Skin epidermis (tissue), 12 donors: ENCODE data around the gene SMG6.
"Not testable (repeated sequence)": the region's sequence is repeated elsewhere in the genome, so short reads cannot be mapped to it uniquely, and the experiment has no call there.

Experiments
- H3K27ac ChIP-seq, 21 experiments: fragments of 200-600 bp; sonication (generic) in 11 of 21; one replicate each; pipeline ENCODE4 v1.5.0; 2020; ENCODE audit warnings: mild to moderate bottlenecking in 3 of 21, inconsistent platforms in 2 of 21, moderate library complexity in 2 of 21
- H3K4me3 ChIP-seq, 7 experiments: fragments of 200-600 bp; sonication (generic) in 2 of 7; one replicate each; pipeline ENCODE4 v1.5.0; 2020; ENCODE audit warnings: inconsistent platforms in 2 of 7, mild to moderate bottlenecking in 2 of 7, moderate library complexity in 1 of 7

SMG6 gene

DNA sequence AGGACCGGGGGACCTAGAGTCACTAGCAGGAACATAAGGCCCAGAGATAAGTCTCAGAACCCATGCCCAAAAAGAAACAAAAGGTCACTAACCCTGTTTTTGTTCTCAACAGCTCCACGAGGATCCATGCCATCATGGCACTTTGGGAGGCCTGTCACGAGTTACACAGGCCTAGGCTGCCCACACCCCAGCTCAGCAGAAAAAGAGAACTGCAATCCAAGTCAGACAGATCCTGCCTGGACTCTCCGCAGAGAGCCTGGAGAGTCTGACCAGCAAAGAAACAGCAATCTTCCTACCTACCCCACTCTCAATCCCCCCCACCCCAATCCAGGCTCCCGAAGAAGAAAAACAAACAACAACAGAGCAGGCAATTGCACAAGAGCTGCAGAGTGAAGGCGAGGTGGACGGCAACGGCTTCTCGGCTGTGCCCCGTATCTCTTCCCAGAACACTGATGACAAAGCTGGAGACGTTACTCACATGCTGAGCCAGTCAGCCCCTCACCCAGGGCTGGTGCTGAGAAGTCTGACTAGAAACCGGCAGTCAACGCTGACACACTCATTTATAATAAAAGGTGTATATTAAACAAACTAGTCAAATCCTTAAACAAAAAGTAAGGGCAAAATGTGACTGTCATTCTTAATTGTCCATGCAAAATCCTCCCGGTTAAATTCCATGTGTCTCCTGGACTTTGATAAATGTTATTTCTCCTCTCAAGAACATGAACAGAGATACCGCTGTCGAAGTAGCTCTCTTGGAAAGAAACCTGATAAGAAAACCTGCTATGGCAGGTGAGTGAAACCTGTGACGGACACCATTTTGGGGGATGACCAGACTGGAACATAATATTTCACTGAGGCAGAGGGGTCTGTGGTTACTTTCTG is 89.3 kb downstream of the SMG6 start:
- peak overlapping the region in 1 of 7 experiments; percentile 1 for H3K4me3 ChIP-seq
- H3K27ac ChIP-seq, result peak overlapping the region in 20 of 21 experiments; percentile 35 to 91 (median 79)

DNA sequence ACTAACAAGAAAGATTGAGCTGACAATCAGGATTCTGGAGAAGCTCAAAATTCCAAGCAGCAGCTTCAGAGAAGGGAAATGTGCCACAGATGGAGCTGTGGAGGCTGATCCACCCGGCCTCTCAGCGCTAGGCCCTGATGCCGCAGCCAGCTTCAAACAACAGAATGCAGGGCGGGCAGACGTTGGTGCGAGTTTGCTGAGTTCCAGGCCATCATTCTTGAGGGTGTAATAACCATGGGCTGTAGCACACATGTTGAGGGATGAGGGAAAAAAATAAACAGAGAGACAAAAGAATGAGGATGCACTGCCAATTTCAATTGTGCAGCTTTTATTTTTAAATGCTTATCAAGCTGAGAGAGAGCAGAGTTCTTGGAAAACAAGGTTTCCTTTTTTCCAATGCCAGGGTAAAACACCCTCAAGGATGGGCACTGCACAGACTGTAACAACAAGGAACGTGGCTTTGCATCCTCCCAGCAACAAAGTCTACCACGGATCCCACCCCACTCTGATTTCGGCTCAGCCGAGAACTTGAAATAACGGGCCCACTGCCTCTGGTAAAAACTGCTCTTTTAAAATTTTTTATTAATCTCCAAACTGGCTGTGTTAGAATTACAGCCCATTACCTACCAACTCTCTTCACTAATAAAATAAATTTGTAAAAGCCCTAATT is 90.2 kb downstream of the SMG6 start:
- H3K27ac ChIP-seq, result peak overlapping the region in 20 of 21 experiments; percentile 36 to 91 (median 79)
- no peak overlapping the region for H3K4me3 ChIP-seq

DNA sequence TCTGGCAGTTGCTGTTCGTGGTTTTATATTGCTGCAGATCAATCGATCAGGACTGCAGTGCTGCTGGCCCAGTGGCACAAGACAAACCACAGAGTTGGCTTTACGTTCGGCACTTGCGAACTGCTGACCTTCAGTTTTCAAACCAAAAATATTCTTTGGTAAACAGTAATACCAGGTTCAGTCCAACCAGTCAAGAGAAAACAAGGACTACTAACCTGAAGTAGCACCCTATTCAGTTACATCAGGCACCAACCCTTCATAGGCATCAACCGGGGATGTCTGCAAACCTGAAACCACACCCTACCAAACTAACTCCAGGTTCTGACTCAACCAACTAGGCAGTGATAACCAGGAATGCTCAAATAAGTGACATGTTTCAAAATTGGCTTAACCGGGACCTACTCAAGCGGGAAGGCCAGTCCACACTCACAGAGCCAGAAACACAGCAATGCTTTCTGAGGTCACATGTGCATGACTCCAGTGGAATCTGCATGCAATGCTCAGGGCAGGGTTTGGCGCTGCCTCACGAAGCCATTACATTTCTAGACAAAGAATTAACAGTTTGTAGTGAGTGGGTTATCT is 91.1 kb downstream of the SMG6 start:
- Histone ChIP-seq H3K4me3 (no peak overlapping the region), H3K27ac (peak overlapping the region in 19 of 21 experiments; percentile 51 to 91 (median 78))

DNA sequence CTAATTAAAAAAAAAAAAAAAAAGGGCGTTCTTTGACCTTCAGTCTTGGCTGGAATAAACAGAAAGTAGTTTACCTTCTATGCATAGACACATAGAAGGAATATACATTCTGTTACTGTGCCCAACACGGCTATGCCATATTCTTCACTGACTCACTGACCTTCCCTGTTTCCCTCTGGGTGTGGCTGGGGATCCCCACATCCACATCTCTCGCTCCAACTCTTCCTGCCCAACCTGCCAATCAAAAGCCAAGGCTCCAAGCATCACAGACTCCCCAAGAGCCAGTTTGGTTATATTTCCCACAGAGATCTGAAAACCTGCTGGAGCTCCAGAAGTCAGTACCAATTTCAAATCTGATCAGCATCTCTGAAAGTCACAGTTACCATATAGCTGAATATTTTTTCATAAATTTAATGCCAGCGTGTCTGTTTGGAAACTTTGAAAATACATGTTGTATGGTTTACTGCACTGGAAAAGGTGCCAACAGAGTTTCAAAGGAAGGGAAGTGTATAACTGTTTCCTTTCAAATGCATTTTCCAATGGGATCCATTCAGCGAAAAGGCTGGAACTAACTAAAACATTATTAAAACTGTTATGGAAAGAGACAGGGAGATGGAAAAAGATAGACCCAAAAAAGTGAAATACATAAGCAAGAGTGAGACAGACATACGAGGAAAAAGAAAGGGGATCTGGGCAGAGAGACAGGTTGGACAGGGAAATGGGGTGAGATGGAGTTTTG is 91.8 kb downstream of the SMG6 start:
- peak overlapping the region in 18 of 21 experiments; percentile 1 to 91 (median 72) for H3K27ac ChIP-seq
- no peak overlapping the region for H3K4me3 ChIP-seq

DNA sequence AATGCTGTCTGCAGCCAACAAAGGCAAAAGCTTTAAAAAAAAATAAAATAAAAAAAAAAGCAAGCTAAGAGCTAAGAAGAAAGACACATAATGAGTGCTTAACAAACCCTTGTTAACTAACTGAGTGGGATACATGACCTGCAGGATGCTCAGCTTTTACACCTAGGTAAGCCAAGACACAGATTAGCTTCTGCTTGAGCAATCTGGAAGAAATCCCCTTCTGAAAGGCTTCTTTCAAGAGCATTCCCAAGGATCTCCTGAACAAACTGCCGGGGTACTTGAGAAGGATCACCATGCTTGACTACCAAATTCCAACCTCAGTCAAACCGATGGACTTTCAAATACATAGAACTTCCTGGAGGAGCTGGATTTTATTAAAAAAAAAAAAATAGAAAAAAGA is 92.9 kb downstream of the SMG6 start:
- peak overlapping the region in 3 of 21 experiments; percentile 13 to 69 (median 40) for H3K27ac ChIP-seq
- no peak overlapping the region for H3K4me3 ChIP-seq

DNA sequence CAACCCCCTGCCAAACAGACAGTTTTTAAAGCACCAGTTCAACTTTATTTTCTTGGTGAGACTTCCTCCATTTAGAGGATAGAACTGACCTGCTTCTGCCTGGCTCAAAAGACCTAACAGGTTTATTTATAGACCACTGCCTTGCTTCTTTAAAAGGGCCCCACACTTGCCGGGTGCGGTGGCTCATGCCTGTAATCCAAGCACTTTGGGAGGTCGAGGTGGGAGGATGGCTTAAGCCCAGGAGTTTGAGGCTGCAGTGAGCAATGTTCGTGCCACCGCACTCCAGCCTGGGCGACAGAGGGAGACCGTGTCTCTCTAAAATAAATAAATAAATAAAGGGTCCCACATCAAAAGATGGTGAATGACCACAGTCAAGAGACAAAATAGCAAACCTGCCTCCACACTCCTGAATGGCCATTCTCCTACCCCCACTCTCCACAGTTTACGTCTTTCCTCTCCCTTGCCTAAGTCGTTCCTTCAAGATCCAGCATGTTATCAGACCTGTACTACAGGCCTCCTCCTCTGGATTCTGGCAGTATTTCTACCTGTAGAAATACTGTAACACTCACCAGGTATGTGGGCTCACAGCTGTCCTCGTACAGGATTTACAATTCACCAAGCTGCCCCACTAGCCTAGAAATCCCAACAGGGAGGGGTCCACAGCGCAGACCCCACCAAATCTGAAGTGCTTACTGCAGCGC is 95.6 kb downstream of the SMG6 start:
- peak overlapping the region in 14 of 21 experiments; percentile 0 to 58 (median 34) for H3K27ac ChIP-seq
- H3K4me3 ChIP-seq, result no peak overlapping the region

DNA sequence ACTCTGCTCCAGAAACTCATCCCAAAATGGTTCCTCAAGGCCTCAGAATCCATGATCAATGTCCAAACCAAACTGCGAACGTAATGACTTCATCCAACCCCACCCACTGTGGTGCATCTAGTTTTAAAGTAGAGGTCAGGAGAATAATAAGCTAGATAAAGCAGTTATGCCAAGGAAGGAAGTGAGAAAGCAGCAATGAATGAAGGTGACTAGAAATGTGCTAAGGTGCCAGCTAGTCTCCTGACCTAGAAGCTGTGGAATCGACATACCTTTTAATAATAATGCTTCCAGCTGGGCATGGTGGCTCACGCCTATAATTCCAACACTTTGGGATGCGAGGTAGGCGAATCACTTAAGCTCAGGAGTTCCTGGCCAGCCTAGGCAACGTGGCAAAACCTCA is 99.2 kb downstream of the SMG6 start:
- Histone ChIP-seq H3K4me3 (no peak overlapping the region), H3K27ac (no peak overlapping the region)

DNA sequence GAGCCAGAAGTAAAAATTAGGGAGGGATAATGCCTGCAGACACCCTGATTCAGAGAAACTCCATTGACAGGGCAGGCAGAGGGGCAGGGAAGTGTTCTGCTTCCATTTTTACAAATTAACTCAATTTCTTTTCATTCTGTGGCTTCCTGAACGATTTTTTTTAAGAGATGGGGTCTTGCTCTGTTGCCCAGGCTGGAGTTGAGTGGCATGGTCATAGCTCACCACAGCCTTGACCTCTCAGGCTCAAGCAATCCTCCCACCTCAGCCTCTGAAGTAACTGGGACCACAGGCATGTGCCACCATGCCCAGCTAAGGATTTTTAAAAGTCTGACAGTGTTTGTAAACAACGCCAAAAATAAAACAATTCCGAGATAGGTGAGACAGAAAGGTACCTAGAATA is 99.8 kb downstream of the SMG6 start:
- Histone ChIP-seq H3K4me3 (no peak overlapping the region), H3K27ac (peak overlapping the region in 1 of 21 experiments; percentile 43)

DNA sequence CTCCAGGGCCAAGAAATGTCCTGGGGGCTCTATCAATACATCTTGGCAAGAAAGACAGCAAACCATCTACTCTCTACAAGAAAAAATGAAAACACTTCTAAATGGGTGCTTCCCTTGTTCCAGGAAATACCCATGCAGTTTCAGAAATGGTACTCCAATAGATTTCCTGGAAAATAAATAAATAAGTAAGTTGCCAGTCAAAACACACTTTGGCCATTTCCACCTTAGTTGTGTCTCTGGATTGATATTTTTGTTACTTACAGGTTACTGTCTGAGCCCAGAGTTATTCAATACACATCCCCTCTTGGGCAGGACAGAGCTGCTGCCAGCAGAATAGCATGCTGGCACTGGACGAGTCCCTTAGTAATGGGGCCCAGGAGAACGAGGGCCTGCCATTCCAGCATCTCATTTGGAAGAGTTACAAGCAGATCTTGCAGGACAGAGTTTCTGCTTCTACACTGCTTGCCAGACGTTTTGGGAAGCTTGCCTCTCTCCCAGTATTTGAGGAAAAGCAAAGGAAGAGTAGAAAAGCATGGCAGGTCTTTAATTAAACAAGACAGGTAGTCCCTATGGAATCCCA is 100.5 kb downstream of the SMG6 start:
- Histone ChIP-seq H3K27ac (peak overlapping the region in 2 of 21 experiments; percentile 7 to 14), H3K4me3 (no peak overlapping the region)

DNA sequence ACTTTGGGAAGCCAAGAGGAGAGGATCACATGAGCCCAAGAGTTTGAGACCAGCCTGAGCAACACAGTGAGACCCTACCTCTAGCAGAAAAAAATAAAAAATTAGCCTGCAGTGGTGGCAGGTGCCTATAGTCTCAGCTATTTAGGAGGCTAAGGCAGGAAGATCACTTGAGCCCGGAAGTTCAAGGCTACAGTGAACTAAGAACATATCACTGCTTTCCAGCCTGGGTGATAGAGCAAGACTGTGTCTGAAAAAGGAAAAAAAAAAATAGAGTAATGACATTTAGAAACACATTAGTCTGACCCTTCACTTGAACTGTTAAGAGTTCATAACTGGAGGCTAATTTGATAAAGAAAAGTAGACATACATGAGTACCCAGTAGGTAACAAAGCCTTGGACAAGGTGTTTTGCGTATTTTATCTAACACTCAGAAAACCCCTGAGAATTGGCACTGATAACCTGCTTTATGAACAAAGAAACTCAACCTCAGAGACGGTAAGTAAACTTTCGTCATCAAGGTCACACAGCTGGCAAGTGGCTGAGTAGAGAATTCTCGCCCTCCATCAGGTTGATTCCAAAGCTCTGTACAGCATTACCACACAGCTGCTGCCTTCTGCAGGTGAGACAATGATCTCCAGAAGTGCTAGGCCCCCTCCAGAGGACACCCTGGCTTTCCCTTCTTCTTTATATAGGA is 101.1 kb downstream of the SMG6 start:
- Histone ChIP-seq H3K4me3 (no peak overlapping the region), H3K27ac (peak overlapping the region in 2 of 21 experiments; percentile 7 to 40)

DNA sequence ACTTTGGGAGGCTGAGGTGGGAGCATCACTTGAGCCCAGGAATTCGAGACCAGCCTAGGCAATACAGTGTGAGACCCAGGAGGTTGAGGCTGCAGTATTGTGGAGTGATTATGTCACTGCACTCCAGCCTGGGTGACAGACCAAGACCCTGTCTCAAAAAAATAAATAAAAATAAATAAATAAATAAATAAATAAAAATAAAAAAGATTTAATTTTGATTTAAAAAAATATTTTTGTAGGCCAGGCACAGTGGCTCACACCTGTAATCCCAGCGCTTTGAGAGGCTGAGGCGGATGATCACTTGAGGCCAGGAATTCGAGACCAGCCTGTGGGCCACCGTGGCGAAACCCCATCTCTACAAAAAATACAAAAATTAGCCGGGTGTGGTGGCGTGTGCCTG is 104.2 kb downstream of the SMG6 start:
- not testable (repeated sequence) for H3K27ac ChIP-seq

DNA sequence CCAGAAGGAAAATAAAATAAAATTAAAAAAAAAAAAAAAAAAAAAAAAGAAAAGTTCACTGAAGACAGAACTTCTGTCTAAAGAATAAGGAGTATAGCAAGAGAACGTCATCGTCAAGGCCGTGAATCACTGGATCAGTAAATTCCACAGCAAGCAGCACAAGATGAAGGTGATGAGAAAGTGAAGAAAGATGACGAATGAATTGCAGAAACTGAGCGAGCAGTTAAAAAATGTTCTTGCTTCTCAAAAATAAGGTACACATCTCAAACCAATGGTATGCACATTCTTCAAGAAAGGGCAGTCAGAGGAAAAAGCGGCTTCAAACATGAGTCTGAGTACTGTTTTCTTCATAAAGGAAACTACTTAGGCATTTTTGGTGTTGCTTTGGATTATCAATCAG is 104.7 kb downstream of the SMG6 start:
- Histone ChIP-seq H3K4me3 (no peak overlapping the region), H3K27ac (peak overlapping the region in 2 of 21 experiments; percentile 8 to 33)

More for the DNA sequence above, 104.2 kb downstream of the SMG6 start:
- H3K4me3 ChIP-seq, result not testable (repeated sequence)

DNA sequence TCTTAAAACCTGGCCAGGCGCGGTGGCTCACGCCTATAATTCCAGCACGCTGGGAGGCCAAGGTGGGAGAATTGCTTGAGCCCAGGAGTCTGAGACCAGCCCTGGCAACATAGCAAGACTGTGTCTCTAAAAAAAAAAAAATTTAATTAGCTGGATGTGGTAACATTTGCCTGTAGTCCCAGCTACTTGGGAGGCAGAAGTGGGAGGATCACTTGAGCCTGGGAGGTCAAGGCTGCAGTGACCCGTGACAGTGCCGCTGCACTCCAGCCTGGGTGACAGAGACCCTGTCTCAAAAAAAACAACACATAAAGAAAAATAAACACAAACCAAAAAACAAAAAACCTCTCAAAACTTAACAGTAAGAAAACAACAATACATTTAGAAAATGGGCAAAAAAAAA is 106.3 kb downstream of the SMG6 start:
- Histone ChIP-seq H3K4me3 (no peak overlapping the region), H3K27ac (no peak overlapping the region)

DNA sequence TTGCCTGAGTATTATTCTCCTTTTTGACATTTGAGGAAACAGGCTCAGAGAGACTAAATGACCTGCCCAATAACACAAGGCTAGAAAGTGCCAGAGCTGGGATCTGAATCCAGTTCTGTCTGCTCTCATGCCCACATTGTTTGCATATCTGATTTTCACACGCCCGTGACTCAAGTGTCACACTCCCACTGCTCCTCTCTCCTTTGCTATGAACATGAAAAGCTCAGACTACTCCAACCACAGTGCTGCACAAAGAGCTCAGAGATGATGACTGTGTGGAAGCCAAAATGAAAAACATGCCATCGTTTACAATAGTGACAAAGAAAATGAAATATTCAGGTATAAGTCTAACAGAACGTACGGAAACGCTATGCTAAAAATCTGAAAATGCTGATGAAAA is 107.9 kb downstream of the SMG6 start:
- Histone ChIP-seq H3K27ac (peak overlapping the region in 8 of 21 experiments; percentile 2 to 71 (median 38)), H3K4me3 (no peak overlapping the region)

DNA sequence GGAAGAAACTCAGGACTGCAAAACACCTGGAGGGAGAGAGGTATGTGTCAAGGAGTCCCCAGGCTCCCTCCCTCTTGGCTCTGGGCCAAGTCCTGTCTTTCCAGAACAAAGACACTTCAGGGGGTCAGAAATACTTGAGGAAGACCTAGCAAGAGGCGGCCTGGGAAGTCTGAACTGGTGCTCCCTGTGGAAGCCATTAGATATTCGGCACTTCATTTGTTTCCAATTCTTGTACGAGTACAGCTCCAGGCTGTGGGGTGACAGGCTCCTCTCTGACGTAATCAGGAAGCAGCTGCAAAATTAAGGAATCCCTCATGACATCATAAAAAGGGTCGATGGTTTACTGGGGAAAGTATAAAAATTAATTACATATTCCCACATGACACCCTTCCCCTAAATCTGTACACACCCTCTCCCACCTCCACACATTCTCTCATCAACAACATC is 108.7 kb downstream of the SMG6 start:
- no peak overlapping the region for H3K4me3 ChIP-seq
- peak overlapping the region in 9 of 21 experiments; percentile 3 to 71 (median 35) for H3K27ac ChIP-seq

DNA sequence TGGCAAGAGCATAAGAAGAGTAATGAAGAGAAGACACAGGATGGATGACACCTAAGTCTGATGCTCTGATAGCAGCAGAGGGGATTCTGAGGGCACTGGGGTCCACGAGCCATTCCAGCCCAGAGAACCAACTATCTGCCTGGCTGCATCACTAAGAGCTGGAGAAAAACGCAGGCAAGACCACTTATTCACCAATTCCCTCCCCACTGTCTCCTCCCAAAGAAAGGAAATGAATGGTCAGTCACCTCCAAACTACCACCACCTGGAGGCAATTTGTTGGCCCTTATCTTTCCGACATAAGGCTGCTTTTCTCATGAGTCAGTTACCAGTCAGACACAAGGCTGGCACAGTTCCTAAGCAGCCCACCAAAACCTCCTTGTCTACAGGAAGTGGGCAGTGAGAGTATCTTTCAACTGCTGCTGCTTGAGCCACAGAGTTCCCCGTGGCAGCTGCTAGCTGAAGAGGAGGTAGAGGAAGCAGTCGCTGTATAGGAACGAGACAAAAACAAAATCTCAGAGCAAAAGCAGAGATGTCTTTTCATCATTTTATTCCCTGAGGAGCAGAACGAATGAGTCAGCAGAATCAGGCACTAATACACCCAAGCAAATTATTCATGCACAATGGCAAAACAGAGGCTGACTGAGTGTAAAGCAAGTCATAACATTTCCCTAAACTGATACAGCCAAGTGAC is 111.1 kb downstream of the SMG6 start:
- H3K27ac ChIP-seq, result peak overlapping the region in 17 of 21 experiments; percentile 8 to 84 (median 54)
- no peak overlapping the region for H3K4me3 ChIP-seq

DNA sequence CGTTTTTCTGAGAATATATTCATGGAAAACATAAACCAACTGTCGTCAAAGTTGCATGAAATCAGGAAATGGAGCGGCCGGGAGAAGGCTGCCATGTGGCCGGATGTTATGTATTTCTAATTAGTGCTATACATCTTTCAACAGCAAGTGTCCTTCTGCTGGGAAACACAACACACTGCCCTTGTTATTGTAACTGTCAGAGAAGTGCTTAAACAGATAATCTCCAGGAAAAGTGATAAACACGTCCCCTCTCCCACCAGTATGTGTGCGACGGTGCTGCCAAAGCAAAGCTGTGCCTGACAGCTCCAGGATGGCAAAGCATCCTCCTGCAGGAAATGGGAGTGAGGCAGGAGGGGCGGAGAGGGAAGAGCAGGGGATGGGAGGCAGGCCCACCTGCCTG is 111.8 kb downstream of the SMG6 start:
- Histone ChIP-seq H3K27ac (peak overlapping the region in 16 of 21 experiments; percentile 25 to 84 (median 52)), H3K4me3 (no peak overlapping the region)
